NB4 (cell line): ENCODE data around the gene PRSS8.

Source experiments
- DNase-seq: peaks from one replicate; pipeline ENCODE4 v3.0.0; 2010; ENCODE audit warnings: low read depth
- H3K4me3 ChIP-seq: one replicate; pipeline ENCODE4 v1.5.1; 2011; ENCODE audit warnings: mild to moderate bottlenecking, low read depth, low read length, moderate library complexity
- MYC ChIP-seq: IDR thresholded peaks from 2 replicates; pipeline ENCODE4 v1.6.1; 2011; ENCODE audit warnings: low read depth, low read length
- POLR2A ChIP-seq: IDR thresholded peaks from 2 replicates; pipeline ENCODE4 v1.6.1; 2011; ENCODE audit warnings: mild to moderate bottlenecking; ENCODE audit not compliant: insufficient read length; ENCODE audit errors: extremely low read depth
- TF ChIP-seq, protein P1 (sequence below): IDR thresholded peaks from 2 replicates; pipeline ENCODE4 v1.6.1; 2011; ENCODE audit warnings: low read depth, low read length
- TF ChIP-seq, protein P2 (sequence below): IDR thresholded peaks from one replicate; pipeline ENCODE4 v1.5.1; 2012; ENCODE audit warnings: low read depth, low read length

PRSS8 gene

DNA sequence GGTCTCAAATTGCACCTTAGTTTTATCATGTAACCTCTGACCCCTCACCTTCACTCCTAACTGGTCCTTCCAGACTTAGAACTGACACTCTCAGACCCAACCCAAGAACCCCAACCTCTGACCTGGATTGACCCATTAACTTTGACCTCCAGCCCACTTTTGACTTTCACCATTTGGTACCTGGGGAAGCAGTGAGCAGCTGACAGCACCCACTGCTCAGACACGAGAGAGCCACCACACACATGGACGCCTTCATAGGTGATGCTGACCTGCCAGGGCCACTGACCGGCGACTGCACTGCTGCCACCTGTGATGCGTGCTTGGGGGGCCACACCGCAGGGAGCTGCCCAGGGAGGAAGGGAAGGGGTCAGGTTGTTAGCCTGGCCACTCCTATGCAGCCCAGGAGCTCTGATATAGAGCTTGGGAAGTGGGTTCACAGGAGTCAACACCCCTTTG, 2.5 kb downstream of the PRSS8 start:
- DNase-seq, result no peak
- TF ChIP-seq POLR2A (no peak), MYC (no peak)
- TF ChIP-seq, protein P1, sequence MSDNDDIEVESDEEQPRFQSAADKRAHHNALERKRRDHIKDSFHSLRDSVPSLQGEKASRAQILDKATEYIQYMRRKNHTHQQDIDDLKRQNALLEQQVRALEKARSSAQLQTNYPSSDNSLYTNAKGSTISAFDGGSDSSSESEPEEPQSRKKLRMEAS, result no peak
- TF ChIP-seq, protein P2, sequence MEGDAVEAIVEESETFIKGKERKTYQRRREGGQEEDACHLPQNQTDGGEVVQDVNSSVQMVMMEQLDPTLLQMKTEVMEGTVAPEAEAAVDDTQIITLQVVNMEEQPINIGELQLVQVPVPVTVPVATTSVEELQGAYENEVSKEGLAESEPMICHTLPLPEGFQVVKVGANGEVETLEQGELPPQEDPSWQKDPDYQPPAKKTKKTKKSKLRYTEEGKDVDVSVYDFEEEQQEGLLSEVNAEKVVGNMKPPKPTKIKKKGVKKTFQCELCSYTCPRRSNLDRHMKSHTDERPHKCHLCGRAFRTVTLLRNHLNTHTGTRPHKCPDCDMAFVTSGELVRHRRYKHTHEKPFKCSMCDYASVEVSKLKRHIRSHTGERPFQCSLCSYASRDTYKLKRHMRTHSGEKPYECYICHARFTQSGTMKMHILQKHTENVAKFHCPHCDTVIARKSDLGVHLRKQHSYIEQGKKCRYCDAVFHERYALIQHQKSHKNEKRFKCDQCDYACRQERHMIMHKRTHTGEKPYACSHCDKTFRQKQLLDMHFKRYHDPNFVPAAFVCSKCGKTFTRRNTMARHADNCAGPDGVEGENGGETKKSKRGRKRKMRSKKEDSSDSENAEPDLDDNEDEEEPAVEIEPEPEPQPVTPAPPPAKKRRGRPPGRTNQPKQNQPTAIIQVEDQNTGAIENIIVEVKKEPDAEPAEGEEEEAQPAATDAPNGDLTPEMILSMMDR, result no peak
- H3K4me3 ChIP-seq, result no peak overlapping the region

DNA sequence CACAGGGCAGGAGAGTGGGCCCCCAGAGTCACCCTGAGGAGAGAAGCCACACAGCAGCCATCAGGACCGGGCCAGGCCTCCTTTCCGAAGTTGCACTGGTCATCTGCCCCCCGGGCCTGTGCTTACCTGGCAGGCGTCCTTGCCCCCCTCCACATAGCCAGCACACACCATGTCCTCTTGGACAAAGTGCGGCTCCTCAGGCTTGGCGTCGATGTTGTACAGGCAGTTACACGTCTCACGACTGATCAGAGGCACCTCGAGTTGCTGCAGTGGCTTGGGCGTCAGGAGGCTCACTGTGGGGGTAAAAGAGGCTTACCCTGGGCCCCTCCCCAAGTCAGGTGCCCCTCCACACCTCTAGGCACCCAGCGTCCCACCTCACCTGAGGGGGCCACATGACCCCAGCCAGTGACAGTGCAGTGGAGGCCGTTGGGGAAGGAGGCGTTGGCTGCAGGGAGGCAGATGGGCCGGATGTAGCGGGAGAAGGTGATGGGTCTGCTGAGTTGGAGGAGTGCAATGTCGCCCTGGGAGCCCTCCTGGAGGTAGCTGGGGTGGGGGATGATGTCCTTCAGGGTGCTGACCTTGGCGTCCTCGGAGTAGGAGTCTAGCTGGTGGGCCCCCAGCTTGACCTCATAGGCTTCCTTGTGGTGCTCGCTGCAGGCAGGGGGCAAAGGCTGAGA, 3.1 kb downstream of the PRSS8 start:
- no peak for TF ChIP-seq MYC
- TF ChIP-seq, protein P2, result no peak
- TF ChIP-seq POLR2A, result no peak
- TF ChIP-seq, protein P1, result no peak
- H3K4me3 ChIP-seq, result no peak overlapping the region
- DNase-seq, result no peak

DNA sequence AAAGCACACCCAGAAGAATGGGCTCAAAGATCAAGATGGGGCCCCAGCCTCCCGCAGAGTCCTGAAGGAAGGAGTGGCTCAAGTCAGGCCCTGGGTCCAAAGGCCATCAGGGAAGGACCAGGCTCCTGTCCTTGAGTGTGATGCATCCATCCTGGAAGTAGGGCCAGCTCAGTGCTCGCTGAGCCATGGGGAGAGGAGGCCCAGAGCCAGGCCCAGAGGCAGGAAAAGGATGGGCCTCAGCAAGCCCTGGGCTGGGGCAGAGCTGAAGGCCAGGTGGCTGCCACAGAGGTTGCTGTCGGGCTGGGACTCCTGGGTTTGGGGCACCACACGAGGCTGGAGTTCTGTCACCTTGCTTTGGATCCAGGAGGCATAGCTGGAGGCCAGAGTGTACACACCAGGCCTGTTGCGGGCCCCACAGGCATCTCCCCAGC, 3.7 kb downstream of the PRSS8 start:
- TF ChIP-seq, protein P1, result no peak
- TF ChIP-seq, protein P2, result no peak
- TF ChIP-seq POLR2A (no peak), MYC (no peak)

DNA sequence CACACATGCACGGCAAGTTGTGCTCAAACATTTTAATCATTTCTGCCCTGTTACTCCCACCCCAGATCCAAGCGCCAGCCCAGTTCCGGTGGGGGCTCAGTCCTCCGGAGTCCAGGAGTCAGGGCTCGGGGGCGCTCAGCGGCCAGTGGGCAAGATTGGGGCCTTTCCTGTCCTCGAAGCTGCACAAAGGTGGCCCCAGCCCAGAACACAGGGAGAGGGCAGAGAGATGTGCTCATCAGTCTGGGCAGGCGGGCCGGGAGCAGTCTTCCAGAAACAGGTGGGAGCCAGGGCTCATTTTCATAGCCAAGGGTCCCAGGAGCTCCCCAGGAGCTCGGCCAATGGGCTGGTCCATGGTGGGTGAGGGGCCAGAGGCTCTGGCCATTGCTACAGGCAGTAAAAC, 4.1 kb downstream of the PRSS8 start:
- DNase-seq, result no peak
- TF ChIP-seq MYC (no peak), POLR2A (no peak)
- TF ChIP-seq, protein P2, result no peak
- TF ChIP-seq, protein P1, result no peak
- H3K4me3 ChIP-seq, result no peak overlapping the region

More for the DNA sequence above, 3.7 kb downstream of the PRSS8 start:
- no peak for DNase-seq
- no peak overlapping the region for H3K4me3 ChIP-seq

DNA sequence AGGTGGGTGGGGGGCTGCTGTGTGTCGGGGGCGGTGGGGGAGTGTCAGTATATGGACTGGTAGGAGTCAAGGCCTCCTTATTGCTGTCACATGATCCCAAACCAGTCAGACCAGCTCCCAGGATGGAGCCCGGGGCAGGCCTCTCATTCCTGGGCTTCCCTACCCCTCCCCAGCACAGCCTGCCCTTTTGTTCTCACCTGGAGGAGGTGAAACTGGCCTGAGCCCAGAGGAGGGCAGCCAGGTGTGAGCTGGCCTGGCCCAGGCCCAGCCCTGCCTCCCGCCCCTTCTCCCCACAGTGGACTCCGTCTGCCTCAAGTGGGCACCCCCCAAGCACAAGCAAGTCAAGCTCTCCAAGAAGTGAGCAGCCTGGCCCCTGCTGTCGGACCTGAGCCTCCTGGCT, 4.6 kb downstream of the PRSS8 start:
- TF ChIP-seq, protein P2, result no peak
- no peak for TF ChIP-seq MYC
- no peak for DNase-seq
- no peak overlapping the region for H3K4me3 ChIP-seq
